GM03348 (cell line): ENCODE results near the gene ERGIC1.
A peak's percentile ranks its signal among the peaks of the same experiment; 100 is the strongest.

Experiments used
- DNase-seq: peaks from one replicate; pipeline ENCODE4 v3.0.0; 2012; ENCODE audit warnings: low spot score

Gene ERGIC1

DNA sequence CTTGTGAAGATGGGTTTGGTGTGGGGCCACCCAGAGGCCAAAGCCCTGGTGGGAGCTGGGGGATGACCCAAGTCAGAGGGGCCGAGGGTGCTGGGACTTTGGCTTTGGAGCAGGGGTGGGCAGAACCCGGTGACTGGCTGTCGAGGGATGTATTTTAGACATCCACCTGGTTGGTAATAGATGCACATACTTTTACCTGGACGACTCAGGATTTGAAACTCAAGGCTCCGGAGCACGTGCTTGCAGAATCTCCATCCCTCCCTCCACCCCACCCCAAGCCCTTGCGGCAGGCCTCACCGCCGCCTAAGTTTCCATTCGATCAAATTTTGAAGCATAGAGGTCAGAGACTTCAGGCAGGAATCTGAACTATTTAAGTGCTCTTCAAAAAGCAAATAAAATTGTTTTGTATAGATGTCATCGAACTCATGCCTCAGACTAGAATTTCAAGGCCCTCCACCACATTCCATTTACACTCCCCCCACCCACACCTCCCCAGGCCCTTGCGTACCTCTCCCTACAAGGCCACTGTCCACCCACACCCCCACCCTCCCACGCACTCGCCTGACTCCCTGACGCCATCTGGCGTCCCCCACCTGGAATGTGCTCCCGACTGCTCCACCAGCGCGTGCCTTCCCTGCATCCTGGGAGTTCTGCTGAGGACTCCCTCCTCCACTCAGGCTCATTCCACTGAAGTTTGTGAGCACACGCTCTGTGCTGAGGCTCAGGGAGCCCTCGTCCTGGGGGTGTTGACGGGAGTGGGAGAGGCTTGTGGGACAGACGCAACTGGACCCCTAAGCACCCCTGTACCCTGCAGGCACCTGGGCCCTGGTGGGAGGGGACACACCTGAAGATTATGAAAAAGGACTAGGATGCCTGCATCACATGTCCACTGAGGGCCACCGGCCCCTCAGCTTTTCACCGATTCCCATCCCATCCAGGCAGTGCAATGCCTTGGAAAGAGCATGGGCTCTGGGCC, 68.7 kb downstream of the ERGIC1 start:
- DNase-seq, result peak; percentile 92

DNA sequence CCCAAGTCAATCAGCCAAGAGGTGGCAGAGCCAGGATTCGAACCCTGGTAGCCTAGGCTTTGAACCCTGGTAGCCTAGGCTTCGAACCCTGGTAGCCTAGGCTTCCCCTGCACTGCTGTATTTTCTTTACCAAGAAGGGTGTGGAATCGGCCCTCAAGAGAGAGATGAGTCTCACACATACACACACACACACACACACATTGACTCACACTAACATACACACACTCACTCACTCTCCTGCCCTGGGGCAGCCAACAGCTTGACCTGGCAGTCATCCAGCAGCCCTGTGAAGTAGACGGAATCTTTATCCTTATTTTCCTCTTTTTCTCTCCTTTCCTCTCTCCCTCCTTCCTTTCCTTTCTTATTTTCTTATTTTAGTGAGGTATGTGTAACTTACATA, 69.7 kb downstream of the ERGIC1 start:
- DNase-seq, result peak; percentile 65

DNA sequence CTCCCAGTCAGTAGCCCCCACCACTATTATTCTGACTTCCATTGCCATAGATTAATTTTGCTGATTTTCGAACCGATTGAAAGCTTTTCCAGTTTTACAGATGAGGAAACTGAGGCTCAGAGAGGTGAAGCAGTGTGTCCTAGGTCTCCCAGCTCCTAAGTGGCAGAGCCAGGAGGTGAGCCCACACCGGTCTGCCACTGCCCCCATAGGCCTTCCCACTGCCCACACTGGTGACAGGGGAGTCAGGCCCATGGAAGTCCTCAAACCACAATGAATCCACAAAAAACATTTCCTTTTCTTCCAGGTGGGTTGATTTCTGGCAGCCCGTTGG, 70.2 kb downstream of the ERGIC1 start:
- DNase-seq, result no peak

DNA sequence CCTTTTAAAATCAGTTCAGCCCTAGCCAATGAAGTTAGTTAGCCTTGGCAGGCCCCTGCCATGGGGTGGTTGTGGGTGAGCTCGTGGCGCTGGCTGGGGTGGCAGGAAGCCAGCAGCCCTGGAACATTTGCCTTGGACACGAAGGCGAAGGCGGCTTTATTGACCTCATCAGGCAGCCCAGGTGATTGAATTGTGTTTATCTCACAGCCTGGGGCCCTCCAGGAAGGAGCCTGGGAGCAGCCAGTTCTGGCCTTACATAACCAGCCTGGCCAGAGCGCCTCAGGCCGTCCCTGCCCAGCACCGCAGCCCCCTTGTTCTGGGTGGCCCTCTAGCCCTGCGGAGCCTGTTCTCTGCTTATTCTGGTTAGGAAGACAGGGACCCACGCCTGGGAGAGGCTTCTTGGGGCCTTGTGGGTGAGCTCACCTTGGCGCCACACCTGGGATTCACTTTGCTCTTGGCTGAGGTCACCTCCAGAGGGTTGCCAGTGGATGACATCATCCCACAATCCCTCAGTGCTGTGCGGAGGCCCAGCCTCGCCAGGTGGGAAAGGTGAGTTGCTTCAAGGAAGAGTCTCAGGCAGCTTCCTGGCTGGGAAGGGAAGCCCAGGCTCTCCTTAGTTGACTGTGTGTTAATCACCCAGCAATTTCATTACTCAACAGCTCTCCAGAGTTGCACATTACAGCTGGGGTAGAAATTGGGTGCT, 70.7 kb downstream of the ERGIC1 start:
- DNase-seq, result peak; percentile 67

DNA sequence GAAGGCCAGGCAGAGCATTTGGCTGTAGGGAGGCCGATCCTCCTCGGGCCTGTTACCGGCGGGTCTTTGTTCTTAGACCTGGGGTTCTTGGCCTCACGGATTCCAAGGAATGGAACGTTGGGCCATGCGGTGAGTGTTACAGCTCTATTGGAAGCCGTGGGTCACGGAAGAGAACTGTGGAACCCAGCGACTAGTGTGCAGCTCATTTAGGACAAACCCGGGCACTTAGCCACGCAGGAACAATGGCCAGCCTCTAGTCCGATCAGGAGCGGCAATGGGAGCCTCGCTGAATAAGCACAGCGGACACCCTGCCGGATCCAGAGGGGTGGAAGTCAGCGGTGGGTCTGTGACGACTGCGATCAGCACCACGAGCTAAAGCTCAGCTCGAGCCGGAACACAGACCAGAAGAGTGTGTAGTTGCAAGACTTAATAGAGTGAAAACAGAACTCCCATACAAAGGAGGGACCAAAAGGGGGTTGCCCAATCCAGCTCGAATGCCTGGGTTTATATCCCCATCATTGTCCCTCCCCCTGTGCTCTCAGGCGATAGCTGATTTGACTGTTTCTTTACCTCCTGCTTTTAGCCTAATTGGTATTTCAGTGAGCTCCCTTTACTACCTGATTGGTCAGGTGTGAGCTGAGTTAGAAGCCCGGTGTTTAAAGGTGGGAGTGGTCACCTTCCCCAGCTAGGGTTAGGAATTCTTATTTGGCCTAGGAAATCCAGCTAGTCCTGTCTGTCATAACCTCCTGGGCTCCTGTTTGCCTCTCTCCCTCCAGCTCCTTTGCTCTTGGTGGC, 71.5 kb downstream of the ERGIC1 start:
- no peak for DNase-seq

DNA sequence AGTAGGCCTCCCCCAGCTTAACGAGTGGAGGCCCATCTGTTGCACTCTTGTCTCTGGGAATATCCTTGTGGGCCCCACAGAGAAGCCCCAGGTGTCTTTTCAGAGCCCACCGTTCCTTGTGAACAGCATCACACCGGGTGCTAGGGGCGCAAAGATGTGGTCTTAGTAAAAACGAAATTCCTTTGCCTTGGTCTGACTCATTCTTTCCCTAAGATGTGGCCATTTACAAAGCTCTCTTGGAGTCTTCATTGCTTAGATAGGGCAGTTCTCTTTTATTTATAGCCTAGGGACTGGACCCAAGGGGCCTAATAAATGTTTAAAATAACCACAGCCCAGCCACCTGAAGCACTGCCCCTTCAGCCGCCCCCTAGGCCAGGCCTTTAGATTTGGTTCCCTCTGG, 72.4 kb downstream of the ERGIC1 start:
- DNase-seq, result no peak

DNA sequence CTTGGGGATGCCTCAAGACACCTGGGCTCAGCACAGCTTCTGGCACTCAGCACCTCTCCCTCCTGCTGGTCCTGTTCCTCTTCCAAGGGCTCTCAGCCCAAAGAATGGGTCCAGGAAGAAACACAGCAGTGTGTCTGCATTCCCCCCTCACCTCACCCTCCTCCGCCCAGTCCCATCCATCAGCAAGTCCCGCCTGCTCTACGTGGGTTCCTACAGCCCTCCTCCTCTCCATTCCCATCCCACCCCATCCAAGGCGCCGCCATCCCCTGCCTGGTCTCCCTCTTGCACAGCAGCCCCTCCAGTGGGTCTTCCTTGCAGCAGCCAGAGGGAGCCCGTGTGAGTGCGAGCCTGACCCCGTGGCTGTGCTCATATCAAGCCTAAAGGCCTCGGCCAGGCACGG, 72.8 kb downstream of the ERGIC1 start:
- DNase-seq, result no peak

DNA sequence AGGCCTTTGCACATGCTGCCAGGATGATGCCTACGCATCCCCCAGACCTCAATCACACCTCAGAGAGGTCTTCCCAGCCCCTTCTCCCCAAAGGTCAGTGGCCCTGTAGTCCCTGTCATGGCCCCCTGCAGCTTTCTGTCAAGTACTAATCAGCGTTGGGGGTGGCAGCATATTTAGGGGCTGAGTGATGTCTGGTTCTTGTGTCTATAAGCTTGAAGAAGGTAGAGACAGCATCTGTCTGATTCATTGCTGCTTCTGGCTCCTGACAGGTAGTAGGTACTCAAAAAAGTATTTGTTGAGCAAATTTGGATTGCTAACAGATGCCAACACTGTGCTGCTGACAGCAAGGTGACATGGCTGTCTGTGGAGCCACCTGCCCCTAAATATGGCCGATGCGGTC, 73.6 kb downstream of the ERGIC1 start:
- DNase-seq, result no peak

DNA sequence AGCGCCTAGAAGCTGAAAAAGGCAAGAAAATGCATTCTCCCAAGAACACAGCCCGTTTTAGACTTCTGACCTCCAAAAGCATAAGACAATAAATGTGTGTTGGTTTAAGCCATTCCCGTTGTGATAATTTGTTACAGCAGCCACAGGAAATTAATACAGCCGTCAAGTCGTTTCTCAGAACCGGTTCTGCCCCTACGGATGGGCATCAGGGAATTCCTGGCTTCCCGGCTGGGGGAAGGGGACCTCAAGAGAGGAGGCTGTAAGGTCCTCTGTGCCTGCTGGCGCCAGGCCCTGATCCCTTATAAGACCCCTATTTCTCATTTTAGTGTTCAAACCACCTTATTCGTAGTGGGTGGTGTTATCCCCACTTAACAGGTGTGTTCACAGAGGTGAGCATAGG, 74.6 kb downstream of the ERGIC1 start:
- no peak for DNase-seq

DNA sequence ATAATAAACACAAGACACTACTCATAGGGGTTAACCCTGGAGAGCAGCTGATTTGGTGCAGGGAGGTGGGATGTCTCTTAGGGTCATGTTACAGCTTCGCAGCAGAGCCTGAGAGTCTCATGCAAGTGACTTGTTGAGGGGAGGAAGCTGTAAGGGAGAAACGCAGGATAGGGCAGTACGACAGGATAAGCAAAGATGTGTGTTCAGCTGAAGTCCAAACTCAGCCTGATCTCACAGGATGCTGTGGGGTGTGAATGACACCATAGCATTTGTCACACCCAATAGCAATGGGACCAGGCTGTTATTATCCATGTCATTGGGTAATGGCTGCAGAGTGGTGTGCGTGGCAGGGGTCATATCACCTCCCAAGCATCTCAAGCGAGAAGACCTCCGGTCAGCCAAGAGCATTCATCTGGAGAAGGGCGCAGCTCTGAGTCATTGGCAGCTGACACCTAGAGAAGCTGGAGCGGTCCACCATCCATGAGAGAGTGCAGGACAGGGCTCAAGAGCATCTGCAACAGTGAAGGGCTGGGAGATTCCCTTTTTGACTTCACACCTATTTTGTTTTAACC, 76.0 kb downstream of the ERGIC1 start:
- peak; percentile 58 for DNase-seq

DNA sequence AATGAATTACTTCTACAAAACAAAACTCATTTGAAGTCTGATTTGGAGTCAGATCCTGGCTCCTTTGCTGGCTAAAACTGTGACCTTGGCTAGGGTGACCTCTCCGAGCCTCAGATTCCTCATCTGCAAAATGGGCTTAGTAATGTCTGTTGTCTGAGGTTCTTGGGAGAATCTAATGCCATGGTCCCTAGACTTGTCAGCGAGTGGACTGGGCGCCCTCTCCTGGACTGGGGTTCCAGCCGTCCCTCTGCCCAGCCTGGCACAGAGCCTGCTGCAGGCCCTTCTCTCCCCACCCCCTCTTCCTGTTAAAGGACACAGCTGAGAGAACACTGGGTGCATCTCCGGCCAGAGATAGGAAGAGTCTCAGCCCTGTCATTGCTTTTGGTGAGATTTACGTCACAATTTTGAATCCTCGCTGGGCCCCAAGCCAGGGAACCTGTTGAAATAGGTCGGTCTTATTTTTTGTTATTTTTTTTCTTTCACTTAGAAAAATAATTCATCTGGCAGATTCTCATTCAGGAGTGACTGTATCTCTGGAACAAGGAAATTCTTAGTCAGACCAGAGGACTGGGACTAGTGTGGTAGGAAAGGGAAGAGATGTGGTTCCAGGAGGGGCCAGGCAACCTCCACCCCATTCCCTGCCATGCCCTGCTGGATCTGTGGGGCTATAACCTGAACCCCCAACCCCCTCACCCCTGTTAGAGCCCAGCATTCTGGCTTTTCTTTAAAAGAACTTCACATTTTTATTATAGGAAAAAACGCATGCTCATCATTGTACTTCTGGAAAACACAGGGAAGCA, 77.0 kb downstream of the ERGIC1 start:
- DNase-seq, result peak; percentile 70

DNA sequence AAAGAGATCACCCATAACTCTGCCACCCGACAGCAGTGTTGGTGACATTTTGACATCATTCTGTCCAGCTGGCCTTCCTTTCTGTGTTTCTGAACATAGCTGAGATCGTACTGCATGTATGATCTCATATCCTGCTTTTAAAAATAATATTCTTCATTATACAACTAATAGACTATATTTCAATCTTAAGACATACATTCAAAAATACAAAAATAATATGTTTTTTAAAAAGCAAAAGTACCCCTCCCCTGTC, 77.5 kb downstream of the ERGIC1 start:
- no peak for DNase-seq

DNA sequence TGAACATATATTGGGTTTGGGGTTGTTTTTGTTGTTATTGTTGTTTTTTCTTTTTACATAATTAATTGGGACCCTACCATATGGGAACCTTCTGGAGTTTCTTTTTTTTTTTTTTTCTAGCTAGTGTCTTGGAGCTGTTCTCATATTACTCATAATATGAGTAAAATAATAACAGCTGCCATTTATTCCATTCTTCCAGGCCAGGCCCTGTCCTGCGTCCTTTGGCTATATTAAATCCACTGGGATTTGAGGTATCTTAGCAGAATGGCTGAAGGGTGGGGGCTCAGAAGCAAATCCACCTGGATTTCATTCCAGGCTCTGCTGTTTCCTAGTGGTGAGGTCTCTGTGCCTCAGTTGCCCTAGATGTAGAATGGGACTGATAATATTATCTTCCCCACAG, 77.9 kb downstream of the ERGIC1 start:
- DNase-seq, result peak; percentile 27

DNA sequence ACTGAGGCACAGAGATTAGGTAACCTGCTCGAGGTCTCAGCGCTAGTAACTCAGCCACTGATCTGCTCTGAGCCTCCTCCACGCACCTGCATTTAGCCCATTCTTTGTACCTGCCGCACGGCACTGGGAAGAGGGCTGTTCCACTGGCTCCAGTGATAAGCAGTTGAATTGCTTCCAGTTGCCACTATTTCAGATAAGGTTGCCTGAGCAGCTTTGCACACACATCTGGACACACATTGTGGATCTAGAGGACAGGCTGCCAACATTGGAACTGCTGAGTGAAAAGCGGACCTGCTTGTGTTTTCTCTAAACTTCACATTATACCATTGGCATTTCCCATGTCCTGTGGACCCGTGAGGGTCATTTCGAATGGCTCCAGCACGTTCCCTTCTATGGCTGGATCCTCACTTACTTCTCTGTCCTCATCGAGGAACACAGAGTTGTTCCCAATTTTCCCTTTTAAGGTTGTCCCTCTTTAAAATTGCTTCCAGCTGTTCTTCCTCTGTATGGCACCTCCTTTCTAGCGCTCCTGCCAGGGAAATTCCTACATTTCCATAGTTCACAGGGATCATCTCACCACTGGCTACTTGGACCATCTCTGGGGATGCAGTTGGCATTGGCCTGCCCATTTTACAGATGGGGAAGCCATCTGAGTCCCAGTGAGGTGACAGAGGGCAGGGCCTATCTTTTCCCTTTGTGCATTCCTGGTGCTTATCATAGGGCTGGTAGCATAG, 79.2 kb downstream of the ERGIC1 start:
- DNase-seq, result no peak

DNA sequence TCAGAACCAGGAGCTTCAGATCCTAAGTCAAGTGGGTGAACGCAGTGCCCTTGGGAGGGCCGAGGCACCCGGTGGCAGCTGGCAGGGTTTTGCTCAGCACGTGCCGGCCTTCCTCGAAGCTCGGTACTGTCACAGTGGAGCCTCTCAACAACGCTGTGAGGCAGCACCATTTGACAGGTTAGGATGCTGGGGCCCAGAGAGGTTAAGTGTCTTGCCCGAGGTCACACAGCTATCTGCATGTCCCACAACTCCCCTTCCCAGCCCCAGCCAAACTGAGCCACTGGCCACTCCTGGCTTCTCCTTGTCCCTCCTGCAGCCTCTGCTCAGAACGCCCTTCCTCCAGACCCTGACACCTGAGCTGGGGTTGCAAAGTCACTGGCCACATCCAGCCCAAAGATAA, 81.5 kb downstream of the ERGIC1 start:
- no peak for DNase-seq

DNA sequence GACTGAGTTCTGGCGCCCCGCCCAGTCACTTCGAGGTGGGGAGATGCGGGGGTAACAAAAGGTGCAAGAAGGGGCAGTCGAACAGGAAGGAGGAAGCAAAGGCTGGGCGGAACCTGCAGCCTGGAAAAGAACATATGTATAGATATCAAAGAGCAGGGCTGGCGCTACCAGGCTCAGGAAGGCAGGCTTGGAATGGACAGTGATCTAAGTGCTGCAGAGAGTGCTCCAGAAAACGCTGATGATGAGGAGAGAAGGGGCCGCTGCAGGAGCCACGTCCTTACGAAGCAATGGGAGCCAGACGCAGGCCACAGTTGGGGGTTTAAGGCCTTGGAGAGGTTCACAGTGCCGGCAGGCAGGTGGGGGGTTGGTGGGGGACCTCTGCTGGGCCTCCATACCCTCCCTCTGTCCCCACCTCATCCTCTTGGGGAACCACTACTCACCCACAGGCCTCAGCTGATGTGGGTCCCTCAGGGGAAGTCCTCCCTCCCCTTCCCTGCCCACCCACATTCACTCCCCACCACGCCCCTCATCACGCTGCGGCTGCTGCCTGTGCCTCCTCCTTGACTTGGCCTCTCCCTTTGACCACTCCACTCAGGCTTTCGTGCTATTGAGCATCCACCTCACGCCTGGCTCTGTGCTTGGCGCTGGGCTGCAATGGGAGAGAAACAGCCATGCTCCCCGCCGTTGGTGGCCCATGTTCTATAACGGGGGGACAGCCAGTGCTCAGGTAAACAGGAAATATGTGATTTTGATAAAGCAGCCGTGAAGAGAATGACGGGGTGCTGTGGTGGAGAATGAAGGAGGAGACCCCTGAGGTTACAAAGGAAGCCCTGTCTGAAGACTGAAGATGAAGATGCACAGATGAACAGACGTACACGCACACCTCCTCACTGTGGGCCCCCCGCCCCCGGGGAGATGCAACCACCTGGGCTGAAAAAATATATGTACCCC, 84.6 kb downstream of the ERGIC1 start:
- DNase-seq, result no peak

DNA sequence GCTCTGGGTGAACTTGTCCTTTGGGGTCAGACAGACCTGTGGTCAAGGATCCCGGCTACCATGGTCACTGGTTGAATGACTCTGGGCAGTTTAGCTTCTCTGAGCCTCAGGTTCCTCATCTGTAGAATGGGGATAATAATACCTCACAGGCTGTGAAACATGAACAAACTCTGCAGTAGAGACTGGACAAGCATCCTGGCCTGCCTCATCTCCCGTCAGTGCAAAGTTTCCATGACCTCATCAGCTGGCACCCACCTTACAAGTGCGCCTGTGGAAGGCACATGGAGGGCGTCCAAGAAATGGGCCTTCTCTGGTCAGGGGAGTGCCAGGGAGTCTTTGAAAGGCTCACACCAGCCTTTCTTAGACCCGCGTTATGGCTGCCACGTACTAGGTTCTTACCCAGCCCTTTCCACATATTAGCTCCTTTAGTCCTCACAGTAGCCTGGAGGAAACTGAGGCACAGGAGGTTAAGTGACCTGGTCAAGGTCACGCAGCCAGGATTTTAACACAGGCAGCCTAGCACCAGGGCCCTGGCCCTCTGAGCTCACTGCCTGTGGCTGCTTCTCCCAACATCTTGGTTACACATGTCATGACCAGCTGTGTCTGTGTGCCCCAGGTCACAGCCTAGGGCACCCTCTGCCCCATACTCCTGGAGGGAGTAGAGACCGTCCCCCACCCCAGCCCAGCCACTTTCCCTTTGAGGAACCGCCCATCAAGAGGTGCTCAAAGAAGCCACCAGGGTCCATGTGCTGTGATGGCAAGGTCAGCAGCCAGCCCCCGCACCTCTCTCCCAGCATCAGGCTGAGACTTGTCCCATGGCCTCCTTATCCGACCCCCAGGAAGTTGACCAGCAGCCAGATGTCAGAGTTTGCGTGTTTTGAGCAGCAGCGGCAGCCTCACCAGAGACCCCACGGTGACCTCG, 85.7 kb downstream of the ERGIC1 start:
- no peak for DNase-seq

DNA sequence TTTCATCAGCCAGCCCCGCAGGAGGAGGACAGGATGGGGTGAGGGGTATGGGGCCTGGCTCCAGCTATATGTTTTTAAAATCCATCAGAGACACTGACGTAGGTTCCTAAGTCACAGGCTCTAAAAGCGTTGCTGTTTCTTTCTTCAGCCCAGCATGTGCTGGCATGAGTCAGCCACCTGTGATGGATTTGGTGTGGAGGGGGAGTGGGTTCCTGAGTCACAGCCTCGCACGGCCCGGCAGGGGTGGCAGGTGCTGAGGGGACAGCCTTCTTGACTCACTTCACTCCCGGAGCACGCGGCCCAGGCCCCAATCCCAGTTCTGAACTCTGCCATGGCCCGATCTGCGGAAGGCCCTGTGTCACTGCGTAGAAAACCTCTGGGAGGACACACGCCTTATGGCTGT, 86.4 kb downstream of the ERGIC1 start:
- no peak for DNase-seq

DNA sequence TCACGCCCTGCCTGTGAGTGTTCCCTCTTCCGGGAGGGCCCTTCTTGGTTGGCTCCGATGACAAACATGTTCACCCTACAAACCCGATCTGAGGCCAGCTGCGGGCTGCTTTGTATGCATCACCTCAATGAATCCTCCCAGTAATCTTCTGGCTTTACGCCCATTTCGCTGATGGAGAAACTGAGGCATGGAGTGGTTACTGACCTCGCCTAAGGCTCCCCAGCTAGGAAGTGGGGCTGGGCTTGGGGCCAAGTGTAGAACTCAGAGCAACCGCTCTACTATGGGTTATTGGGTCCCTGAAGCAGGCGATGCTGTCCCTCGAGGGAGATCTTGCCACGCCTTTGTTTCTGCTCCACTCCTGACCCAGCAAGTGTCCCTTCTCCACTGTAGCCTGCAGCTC, 86.9 kb downstream of the ERGIC1 start:
- no peak for DNase-seq
